Testis (tissue), 3 donors: ENCODE measurements around the gene KATNBL1. TPM values are rescaled to one million over a fixed set of nuclear protein-coding genes. Genes with fewer than 3 reads are reported as not detected.

Experiments used
- DNase-seq: peaks from one replicate; pipeline ENCODE4 v3.0.0-alpha.2; 2019
- H3K27ac ChIP-seq, 2 donors: fragments of 200-600 bp; sonication (generic); one replicate each; pipeline ENCODE4 v1.5.1; 2019
- H3K27me3 ChIP-seq: fragments of 200-600 bp; sonication (generic); one replicate; pipeline ENCODE4 v1.5.1; 2019
- H3K36me3 ChIP-seq: fragments of 200-600 bp; sonication (generic); one replicate; pipeline ENCODE4 v1.5.1; 2017; ENCODE audit warnings: low read depth; ENCODE audit errors: missing control alignments
- H3K4me1 ChIP-seq: fragments of 200-600 bp; sonication (generic); one replicate; pipeline ENCODE4 v1.5.1; 2019
- H3K4me3 ChIP-seq, 2 donors: fragments of 200-600 bp; sonication (generic); one replicate each; pipeline ENCODE4 v1.5.1; 2017 to 2019
- H3K9me3 ChIP-seq: fragments of 200-600 bp; sonication (generic); one replicate; pipeline ENCODE4 v1.5.1; 2017
- POLR2A ChIP-seq: fragments of 450-650 bp; IDR thresholded peaks from one replicate; pipeline ENCODE4 v1.6.1; 2017; ENCODE audit warnings: antibody characterized with exemption, mild to moderate bottlenecking, moderate library complexity
- WGBS, 2 donors: methylation state at CpG; one replicate each; pipeline ENCODE4 v1.1.5; 2018; 5-methylcytosine and 5-hydroxymethylcytosine counted together
- intact Hi-C: fragments of 100-400 bp; cut with DNase I; formaldehyde crosslinking; loops from one replicate; pipeline ENCODE4 v1.15.1; 2023; ENCODE audit warnings: low total_unique reads
- polyA plus RNA-seq: library from polyadenylated mRNA; stranded (reverse); fragments of 350-450 nt; fragmentation: Illumina TruSeq; extraction: RNeasy Lipid Tissue Mini Kit (QIAGEN cat#74804); gene quantifications from one replicate; pipeline ENCODE4 v1.2.3, GENCODE V29; 2014; ENCODE audit warnings: low read depth, low replicate concordance; ENCODE audit not compliant: insufficient read depth
- total RNA-seq, 2 donors: library from RNA; depleted of rRNA; stranded (reverse); fragments of >200 nt; gene quantifications; one replicate each; pipeline ENCODE4 v1.2.3, GENCODE V29; 2016
- TF ChIP-seq, protein P1 (sequence below), 3 experiments: fragments of 450-650 bp in 2 of 3; fragments of 200-600 bp in 1 of 3; sonication (generic) in 1 of 3; IDR thresholded peaks; one replicate each; pipeline ENCODE4 v1.5.1; 2016 to 2019; ENCODE audit warnings: antibody characterized with exemption in 3 of 3, mild to moderate bottlenecking in 2 of 3, moderate library complexity in 1 of 3

Gene KATNBL1
- total and polyA plus RNA-seq, 3 donors from 2014 or later = 31.3 to 107 (median 83.7) TPM

DNA sequence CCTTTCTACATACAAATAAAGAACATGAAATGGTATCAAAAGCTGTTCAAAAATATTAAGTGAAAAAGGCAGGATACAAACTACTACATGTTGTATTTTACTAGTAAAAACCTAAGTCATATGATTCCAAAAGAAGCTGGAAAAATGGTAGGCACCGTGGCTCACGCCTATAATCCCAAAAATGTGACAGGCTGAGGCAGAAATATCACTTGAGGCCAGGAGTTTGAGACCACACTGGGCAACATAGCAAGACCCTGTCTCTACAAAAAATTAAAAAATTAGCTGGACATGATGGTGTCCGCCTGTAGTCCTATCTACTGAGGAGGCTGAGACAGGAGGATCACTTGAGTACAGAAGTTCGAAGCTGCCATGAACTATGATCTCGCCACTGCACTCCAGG lies 110.0 kb downstream of the KATNBL1 start:
- peaks cover 4% of the 10 kb centered on the region for H3K4me1 ChIP-seq
- TF ChIP-seq, protein P1, sequence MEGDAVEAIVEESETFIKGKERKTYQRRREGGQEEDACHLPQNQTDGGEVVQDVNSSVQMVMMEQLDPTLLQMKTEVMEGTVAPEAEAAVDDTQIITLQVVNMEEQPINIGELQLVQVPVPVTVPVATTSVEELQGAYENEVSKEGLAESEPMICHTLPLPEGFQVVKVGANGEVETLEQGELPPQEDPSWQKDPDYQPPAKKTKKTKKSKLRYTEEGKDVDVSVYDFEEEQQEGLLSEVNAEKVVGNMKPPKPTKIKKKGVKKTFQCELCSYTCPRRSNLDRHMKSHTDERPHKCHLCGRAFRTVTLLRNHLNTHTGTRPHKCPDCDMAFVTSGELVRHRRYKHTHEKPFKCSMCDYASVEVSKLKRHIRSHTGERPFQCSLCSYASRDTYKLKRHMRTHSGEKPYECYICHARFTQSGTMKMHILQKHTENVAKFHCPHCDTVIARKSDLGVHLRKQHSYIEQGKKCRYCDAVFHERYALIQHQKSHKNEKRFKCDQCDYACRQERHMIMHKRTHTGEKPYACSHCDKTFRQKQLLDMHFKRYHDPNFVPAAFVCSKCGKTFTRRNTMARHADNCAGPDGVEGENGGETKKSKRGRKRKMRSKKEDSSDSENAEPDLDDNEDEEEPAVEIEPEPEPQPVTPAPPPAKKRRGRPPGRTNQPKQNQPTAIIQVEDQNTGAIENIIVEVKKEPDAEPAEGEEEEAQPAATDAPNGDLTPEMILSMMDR (IDR thresholded peaks at IDR 0.05) = no peak
- TF ChIP-seq POLR2A = no peak
- H3K36me3 ChIP-seq = no peaks in the 10 kb centered on the region
- H3K4me3 ChIP-seq = no peak overlapping the region
- DNase-seq = no peak
- 77 to 78% methylated on average over 5 of the region's 5 CpGs for WGBS, 2 donors
- intact Hi-C loops = loop anchor here (10.0 kb wide), 1 partner anchor 125 kb away; the partner anchor contains the start of gene EMC4
- no peak overlapping the region for H3K27ac ChIP-seq
- H3K27me3 ChIP-seq = no peaks in the 10 kb centered on the region
- H3K9me3 ChIP-seq = no peaks in the 10 kb centered on the region

Other genes starting within 250 kb of the KATNBL1 start
- under 1 TPM; 0.81 to 0.94 TPM for gene CHRM5, start 241.6 kb downstream of the KATNBL1 start, total RNA-seq
- gene CHRM5, start 241.6 kb downstream of the KATNBL1 start, polyA plus RNA-seq = 1.3 TPM
- gene AVEN, start 170.9 kb downstream of the KATNBL1 start, total RNA-seq = 10 to 100 TPM; 25.4 to 35.1 TPM
- 23.4 TPM for gene AVEN, start 170.9 kb downstream of the KATNBL1 start, polyA plus RNA-seq
- 10 to 100 TPM; 73.2 to 74.6 TPM for gene EMC7, start 108.2 kb downstream of the KATNBL1 start, total RNA-seq
- 170 TPM for gene EMC7, start 108.2 kb downstream of the KATNBL1 start, polyA plus RNA-seq
- 1 to 10 TPM; 1.5 to 2.8 TPM for gene PGBD4, start 108.0 kb downstream of the KATNBL1 start, total RNA-seq
- gene PGBD4, start 108.0 kb downstream of the KATNBL1 start, polyA plus RNA-seq = 2.7 TPM
- 100 to 1,000 TPM; 103 to 124 TPM for gene EMC4, start 14.9 kb upstream of the KATNBL1 start, total RNA-seq
- 142 TPM for gene EMC4, start 14.9 kb upstream of the KATNBL1 start, polyA plus RNA-seq
- 10 to 100 TPM; 72.8 to 77.2 TPM for gene SLC12A6, start 127.7 kb upstream of the KATNBL1 start, total RNA-seq
- gene SLC12A6, start 127.7 kb upstream of the KATNBL1 start, polyA plus RNA-seq = 106 TPM
- 10 to 100 TPM; 75.5 to 79.8 TPM for gene NOP10, start 133.0 kb upstream of the KATNBL1 start, total RNA-seq
- 86.2 TPM for gene NOP10, start 133.0 kb upstream of the KATNBL1 start, polyA plus RNA-seq
- 10 to 100 TPM; 17.8 to 23.4 TPM for gene NUTM1, start 133.2 kb upstream of the KATNBL1 start, total RNA-seq
- gene NUTM1, start 133.2 kb upstream of the KATNBL1 start, polyA plus RNA-seq = 39.7 TPM
- gene LPCAT4, start 157.1 kb upstream of the KATNBL1 start, total RNA-seq = 10 to 100 TPM in 1 of 2 donors, 1 to 10 TPM in 1; 9.9 to 13.4 TPM
- gene LPCAT4, start 157.1 kb upstream of the KATNBL1 start, polyA plus RNA-seq = 16.1 TPM
- 100 to 1,000 TPM; 121 to 136 TPM for gene GOLGA8A, start 227.7 kb upstream of the KATNBL1 start, total RNA-seq
- 67.7 TPM for gene GOLGA8A, start 227.7 kb upstream of the KATNBL1 start, polyA plus RNA-seq